GM23248 (cell line): Measurements from ENCODE around the gene KDELR1. TPM values are rescaled to one million over a fixed set of nuclear protein-coding genes. Genes with fewer than 3 reads are reported as not detected.

Experiments used
- DNase-seq: peaks from one replicate; pipeline ENCODE4 v3.0.0-alpha.2; 2015
- H2AFZ ChIP-seq: fragments of 200-600 bp; sonication (generic); 2 replicates; pipeline ENCODE4 v1.6.1; 2016; ENCODE audit warnings: antibody characterized with exemption
- H3F3A ChIP-seq: fragments of 200-600 bp; sonication (generic); 2 replicates; pipeline ENCODE4 v1.6.1; 2016; ENCODE audit warnings: mild to moderate bottlenecking, antibody characterized with exemption, mixed run types; ENCODE audit not compliant: insufficient read depth
- H3K27ac ChIP-seq: fragments of 200-600 bp; sonication (generic); 2 replicates; pipeline ENCODE4 v1.5.1; 2016; ENCODE audit warnings: mild to moderate bottlenecking
- H3K27me3 ChIP-seq: fragments of 200-600 bp; sonication (generic); replicated peaks from 2 replicates; pipeline ENCODE4 v1.6.1; 2016; ENCODE audit warnings: mild to moderate bottlenecking; ENCODE audit not compliant: insufficient read depth
- H3K36me3 ChIP-seq: fragments of 200-600 bp; sonication (generic); 2 replicates; pipeline ENCODE4 v1.6.1; 2016; ENCODE audit warnings: low read depth, mild to moderate bottlenecking
- H3K4me1 ChIP-seq: fragments of 200-600 bp; sonication (generic); 2 replicates; pipeline ENCODE4 v1.6.1; 2016; ENCODE audit warnings: mild to moderate bottlenecking; ENCODE audit not compliant: insufficient read depth
- H3K4me2 ChIP-seq: fragments of 200-600 bp; sonication (generic); one replicate; pipeline ENCODE4 v1.6.1; 2016; ENCODE audit warnings: mild to moderate bottlenecking; ENCODE audit not compliant: unreplicated experiment
- H3K4me3 ChIP-seq: fragments of 200-600 bp; sonication (generic); 2 replicates; pipeline ENCODE4 v1.5.1; 2016; ENCODE audit warnings: mild to moderate bottlenecking
- H3K79me2 ChIP-seq: fragments of 200-600 bp; sonication (generic); 2 replicates; pipeline ENCODE4 v1.6.1; 2016; ENCODE audit warnings: mild to moderate bottlenecking; ENCODE audit not compliant: insufficient read depth
- H3K9ac ChIP-seq: fragments of 200-600 bp; sonication (generic); 2 replicates; pipeline ENCODE4 v1.6.1; 2016; ENCODE audit warnings: mild to moderate bottlenecking
- H3K9me2 ChIP-seq: fragments of 200-600 bp; sonication (generic); 2 replicates; pipeline ENCODE4 v1.6.1; 2016; ENCODE audit warnings: mixed run types, mild to moderate bottlenecking, moderate library complexity; ENCODE audit not compliant: insufficient read depth
- H3K9me3 ChIP-seq: fragments of 200-600 bp; sonication (generic); one replicate; pipeline ENCODE4 v1.6.1; 2017; ENCODE audit warnings: low read depth
- H4K20me1 ChIP-seq: fragments of 200-600 bp; sonication (generic); 2 replicates; pipeline ENCODE4 v1.6.0; 2016; ENCODE audit not compliant: insufficient read depth
- EZH2 ChIP-seq: fragments of 200-600 bp; sonication (generic); IDR thresholded peaks from 2 replicates; pipeline ENCODE4 v1.6.1; 2018; ENCODE audit warnings: antibody characterized with exemption, mild to moderate bottlenecking; ENCODE audit not compliant: insufficient read depth, poor library complexity, severe bottlenecking
- EZH2phosphoT487 ChIP-seq: fragments of 200-600 bp; sonication (generic); IDR thresholded peaks from 2 replicates; pipeline ENCODE4 v1.6.1; 2018; ENCODE audit warnings: antibody characterized with exemption, moderate library complexity, mild to moderate bottlenecking, low read depth; ENCODE audit not compliant: insufficient read depth
- WGBS, 2 experiments: methylation state at CpG; one replicate each; pipeline ENCODE4 v1.1.6; 2015 to 2017; ENCODE audit warnings: low lambda C conversion rate in 2 of 2, low coverage in 1 of 2; ENCODE audit errors: missing lambda C conversion rate in 2 of 2; 5-methylcytosine and 5-hydroxymethylcytosine counted together
- in situ Hi-C: fragments of 300-500 bp; cut with MboI; formaldehyde crosslinking; loops from 2 replicates; pipeline ENCODE4 v1.15.0; 2020
- polyA plus RNA-seq: library from polyadenylated mRNA; unstranded; fragments of >200 nt; fragmentation: Nextera tagmentation; extraction: Ambion mirVana; gene quantifications from 2 replicates; pipeline ENCODE4 v1.2.1, GENCODE V29; 2016
- total RNA-seq: library from RNA; depleted of rRNA; stranded (reverse); fragments of >200 nt; shearing (Covaris generic); gene quantifications from 2 replicates; pipeline ENCODE4 v1.2.3, GENCODE V29; 2014

KDELR1 gene
- total and polyA plus RNA-seq, 2 experiments from 2014 or later: 170 to 231 TPM

DNA sequence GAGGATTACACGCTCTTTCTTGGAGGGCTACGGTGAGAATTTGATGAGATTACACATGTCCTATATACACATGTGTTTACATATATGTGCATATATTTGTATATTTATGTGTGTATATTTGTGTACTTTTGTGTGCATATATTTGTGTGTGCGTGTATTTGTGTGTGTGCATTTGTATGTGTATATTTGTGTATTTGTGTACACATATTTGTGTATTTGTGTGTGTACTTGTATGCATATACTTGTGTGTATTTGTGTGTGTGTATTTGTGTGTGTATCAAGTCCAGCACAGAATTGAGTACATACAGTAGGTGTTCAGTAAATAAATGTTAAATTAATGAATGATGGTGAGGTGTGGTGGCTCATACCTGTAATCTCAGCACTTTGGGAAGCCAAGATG, 29.4 kb downstream of the KDELR1 start:
- Histone ChIP-seq H3F3A (no peaks in the 10 kb centered on the region), H3K9ac (no peak overlapping the region), H3K4me1 (no peaks in the 10 kb centered on the region), H3K27me3 (no peaks in the 10 kb centered on the region), H4K20me1 (no peaks in the 10 kb centered on the region), H2AFZ (no peak overlapping the region), H3K79me2 (no peaks in the 10 kb centered on the region), H3K9me3 (no peaks in the 10 kb centered on the region), H3K27ac (no peak overlapping the region), H3K4me2 (no peak overlapping the region), H3K4me3 (no peak overlapping the region), H3K36me3 (no peaks in the 10 kb centered on the region), H3K9me2 (no peaks in the 10 kb centered on the region)
- 93 to 99% methylated on average over 3 of the region's 3 CpGs for WGBS, 2 experiments
- no peak for DNase-seq
- no peak for TF ChIP-seq EZH2phosphoT487
- no peak for TF ChIP-seq EZH2
- in situ Hi-C loops: no loop called here

DNA sequence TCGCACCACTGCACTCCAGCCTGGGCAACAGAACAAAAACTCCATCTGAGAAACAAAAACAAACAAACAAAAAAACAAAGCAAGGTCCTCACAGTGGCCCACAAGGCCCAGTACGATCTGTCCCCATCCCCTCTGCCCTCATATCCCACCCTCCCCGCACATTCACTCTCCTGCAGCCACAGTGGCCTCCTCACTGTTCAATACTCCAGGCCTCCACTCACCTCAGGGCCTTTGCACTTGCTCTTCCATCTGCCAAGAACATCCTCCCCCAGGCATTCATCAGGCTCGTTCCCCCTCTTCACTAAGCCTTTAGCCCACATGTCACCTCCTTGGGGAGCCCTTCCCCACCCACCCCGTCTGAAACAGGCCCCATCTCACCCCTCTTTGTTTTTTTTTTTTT, 32.2 kb downstream of the KDELR1 start:
- H3K27ac ChIP-seq: no peak overlapping the region
- no peaks in the 10 kb centered on the region for H3F3A ChIP-seq
- in situ Hi-C loops: no loop called here
- H3K4me3 ChIP-seq: no peak overlapping the region
- TF ChIP-seq EZH2 (no peak), EZH2phosphoT487 (no peak)
- H3K36me3 ChIP-seq: no peaks in the 10 kb centered on the region
- no peak overlapping the region for H2AFZ ChIP-seq
- no peak overlapping the region for H3K9ac ChIP-seq
- no peaks in the 10 kb centered on the region for H3K79me2 ChIP-seq
- WGBS, 2 experiments: 94 to 100% methylated on average over 4 to 5 of the region's 5 CpGs
- no peak overlapping the region for H3K4me2 ChIP-seq
- H4K20me1 ChIP-seq: no peaks in the 10 kb centered on the region
- no peaks in the 10 kb centered on the region for H3K4me1 ChIP-seq
- no peaks in the 10 kb centered on the region for H3K9me2 ChIP-seq
- H3K27me3 ChIP-seq: no peaks in the 10 kb centered on the region
- H3K9me3 ChIP-seq: no peaks in the 10 kb centered on the region
- no peak for DNase-seq

DNA sequence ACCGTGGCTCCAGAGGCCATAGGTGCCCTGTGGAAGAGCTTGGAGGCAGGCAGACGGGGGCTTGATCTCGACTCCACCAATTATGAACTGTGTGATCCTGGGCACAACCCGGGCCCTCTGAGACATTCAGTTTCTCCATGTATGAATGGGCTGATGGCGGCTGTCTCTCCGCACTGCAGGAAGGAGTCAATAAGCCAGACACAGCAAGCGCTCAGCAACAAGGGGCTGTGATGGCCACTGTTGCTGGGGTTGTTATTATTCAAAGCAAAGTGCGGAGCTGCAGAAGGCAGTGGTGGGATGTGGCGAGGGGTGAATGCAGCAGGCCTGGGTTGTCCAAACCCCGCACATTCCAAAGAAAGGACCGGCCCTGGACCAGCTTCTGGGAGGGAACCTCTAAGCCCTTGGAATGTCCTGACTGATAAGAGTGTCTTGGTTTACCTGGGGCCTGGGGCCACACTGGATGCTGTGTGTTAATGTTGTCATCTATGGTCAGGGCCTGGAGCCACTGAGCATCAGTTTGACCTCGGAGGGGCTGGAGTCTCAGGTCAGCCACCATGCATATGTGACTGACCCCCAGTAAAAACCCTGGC, 35.9 kb downstream of the KDELR1 start:
- TF ChIP-seq EZH2phosphoT487 (no peak), EZH2 (no peak)

DNA sequence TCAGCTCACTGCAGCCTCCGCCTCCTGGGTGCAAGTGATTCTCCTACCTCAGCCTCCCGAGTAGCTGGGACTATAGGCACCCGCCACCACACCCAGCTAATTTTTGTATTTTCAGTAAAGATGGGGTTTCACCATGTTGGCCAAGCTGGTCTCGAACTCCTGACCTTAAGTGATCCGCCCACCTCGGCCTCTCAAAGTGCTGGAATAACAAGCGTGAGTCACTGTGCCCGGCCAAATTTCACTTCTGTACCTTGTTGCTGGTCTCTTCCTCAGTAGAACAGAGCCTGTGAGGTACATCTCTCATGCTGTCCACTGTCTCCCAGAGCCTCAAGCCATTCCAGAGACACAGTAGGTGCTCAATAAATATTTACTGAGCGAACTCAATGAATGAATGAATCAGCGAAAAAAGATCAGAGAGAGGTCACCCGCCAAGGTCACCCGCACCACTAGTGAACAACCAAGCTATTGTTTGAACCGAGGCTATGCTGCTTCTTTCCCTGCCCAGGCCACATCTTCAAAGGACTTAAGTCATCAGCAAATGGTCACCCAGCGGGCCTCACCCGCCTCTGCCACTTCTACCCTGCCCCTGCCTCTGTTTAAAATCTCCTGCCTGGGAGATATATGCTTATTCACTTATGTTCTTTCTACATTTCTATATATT, 36.9 kb downstream of the KDELR1 start:
- Histone ChIP-seq H3K9ac (no peak overlapping the region), H4K20me1 (no peaks in the 10 kb centered on the region), H3K27ac (no peak overlapping the region), H3K36me3 (no peaks in the 10 kb centered on the region), H2AFZ (no peak overlapping the region), H3K9me3 (no peaks in the 10 kb centered on the region), H3K4me1 (no peaks in the 10 kb centered on the region), H3K4me2 (no peak overlapping the region), H3K79me2 (no peaks in the 10 kb centered on the region), H3K4me3 (no peak overlapping the region), H3K27me3 (no peaks in the 10 kb centered on the region), H3F3A (0 out of 2 replicates have a peak, but pooled peaks cover 4% of the 10 kb centered on the region), H3K9me2 (no peaks in the 10 kb centered on the region)
- no peak for DNase-seq
- WGBS, 2 experiments: 90 to 91% methylated on average over 14 to 15 of the region's 15 CpGs
- TF ChIP-seq EZH2phosphoT487: no peak
- no peak for TF ChIP-seq EZH2
- in situ Hi-C loops: no loop called here

More for the DNA sequence above, 35.9 kb downstream of the KDELR1 start:
- WGBS, 2 experiments: 81 to 82% methylated on average over 12 of the region's 12 CpGs
- Histone ChIP-seq H3K9me2 (no peaks in the 10 kb centered on the region), H3K27ac (no peak overlapping the region), H3K27me3 (no peaks in the 10 kb centered on the region), H3F3A (0 out of 2 replicates have a peak, but pooled peaks cover 4% of the 10 kb centered on the region), H3K9ac (no peak overlapping the region), H3K4me2 (no peak overlapping the region), H2AFZ (no peak overlapping the region), H3K36me3 (no peaks in the 10 kb centered on the region), H3K4me3 (no peak overlapping the region), H3K4me1 (no peaks in the 10 kb centered on the region), H4K20me1 (no peaks in the 10 kb centered on the region), H3K79me2 (no peaks in the 10 kb centered on the region), H3K9me3 (no peaks in the 10 kb centered on the region)
- in situ Hi-C loops: no loop called here
- no peak for DNase-seq
